ENCODE results near the gene PRR29.

GRCh38 chr17:63986821-63987220 is 11.3 kb upstream of the PRR29 start:
- no peak for TF ChIP-seq REST (IDR thresholded peaks at IDR 0.05; ENCODE audit: insufficient read depth in 1 of 2, low read depth in 2 of 2, low read length in 2 of 2)
- no peak for TF ChIP-seq SIN3A (IDR thresholded peaks at IDR 0.05; ENCODE audit: borderline replicate concordance, insufficient read depth, low read length)
- TF ChIP-seq POLR2AphosphoS5 (IDR thresholded peaks at IDR 0.05; ENCODE audit: low read depth, low read length), result no peak
- TF ChIP-seq TAF1 (IDR thresholded peaks at IDR 0.05; ENCODE audit: borderline replicate concordance, insufficient read depth, low read length), result no peak

Data from PFSK-1 (cell line).